HG02870 (cell line): ENCODE measurements around the gene TRRAP.

Experiments used
- ATAC-seq: cut with Tn5 transposase; IDR thresholded peaks from one replicate; pipeline ENCODE4 v1.9.1; 2021; ENCODE audit warnings: mild to moderate bottlenecking, moderate library complexity; ENCODE audit not compliant: unreplicated experiment

Gene TRRAP

DNA sequence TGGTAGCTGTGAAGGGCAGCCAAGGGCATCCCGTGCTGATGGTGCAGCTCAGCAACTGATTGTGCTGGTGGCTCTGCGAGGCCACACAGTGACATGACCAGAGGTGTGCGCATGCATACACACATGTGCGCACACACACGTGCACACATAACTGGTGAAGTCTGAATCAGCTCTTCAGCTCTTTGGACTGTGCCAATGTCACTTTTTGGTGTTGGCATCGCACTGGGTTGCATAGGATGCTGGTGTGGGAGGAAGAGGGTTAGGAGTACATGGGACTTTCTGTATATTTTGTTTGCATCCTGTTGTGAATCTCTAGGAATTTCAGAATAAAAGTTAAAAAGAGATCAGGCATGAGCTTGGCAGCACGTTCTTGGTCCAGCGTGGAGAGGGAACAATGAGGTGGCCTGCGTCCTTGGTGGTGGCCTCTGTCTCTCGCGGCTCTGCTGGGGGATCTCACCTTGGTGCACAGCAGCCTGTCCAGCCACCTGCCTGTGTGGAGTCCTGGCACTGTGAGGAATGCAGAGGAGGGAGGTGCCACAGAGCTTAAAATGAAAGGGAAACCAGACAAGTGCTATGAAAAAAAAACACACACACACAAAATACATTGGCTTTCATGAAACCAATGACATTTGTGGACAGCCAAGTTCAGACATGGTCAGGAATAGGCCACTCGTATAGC lies 124.0 kb downstream of the TRRAP start:
- ATAC-seq: no peak

DNA sequence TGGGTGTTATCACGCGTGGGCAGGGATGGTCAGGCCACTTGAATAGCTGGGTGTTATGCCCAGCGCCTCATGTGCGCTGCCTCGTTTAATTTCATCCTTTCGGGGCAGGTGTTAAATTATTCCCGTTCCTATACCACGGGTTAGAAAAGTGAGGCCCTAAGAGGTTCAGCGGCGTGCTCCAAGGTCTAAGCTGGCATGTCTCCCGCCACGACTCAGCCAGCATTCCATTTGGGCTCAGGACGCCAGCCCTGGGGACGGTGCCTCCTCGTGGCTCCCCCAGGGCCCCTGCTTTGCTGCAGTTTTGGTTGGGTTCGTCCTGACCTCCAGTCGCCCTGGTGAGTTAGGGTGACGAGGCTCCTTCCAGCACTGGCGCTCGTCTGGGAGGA lies 124.5 kb downstream of the TRRAP start:
- ATAC-seq: no peak

DNA sequence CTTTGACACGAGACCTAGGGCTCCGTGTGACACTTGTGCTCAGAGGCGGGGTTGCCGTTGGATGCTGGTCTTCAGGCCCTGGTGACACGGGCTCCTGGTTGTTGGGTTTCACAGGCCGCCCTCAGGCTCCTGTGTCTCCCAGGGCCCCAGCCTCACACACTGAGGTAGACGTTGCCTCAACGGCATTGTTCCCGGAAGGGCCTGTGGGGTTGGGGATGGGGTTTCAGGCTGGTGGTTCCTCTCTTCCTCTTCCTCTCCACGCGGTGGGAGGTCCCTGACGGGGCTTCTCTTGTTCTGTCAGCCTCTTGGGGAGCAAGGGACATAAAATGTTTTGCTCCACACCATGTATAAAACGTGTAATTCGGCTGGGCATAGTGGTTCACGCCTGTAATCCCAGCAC lies 125.1 kb downstream of the TRRAP start:
- no peak for ATAC-seq

DNA sequence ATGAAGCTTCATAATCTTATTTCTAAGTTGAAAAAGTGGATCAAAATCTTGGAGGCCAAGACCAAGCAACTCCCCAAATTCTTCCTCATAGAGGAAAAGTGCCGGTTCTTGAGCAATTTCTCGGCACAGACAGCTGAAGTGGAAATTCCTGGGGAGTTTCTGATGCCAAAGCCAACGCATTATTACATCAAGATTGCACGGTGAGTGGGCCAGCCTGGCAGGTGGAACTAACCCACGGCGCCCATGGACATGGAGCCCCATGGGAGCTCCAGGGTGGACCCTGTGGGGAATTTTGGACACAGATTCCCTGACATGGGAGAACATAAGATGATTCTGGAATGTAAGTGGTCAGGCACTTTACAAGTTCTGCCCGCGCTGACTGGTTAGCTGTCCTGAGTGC lies 125.9 kb downstream of the TRRAP start:
- ATAC-seq: no peak

DNA sequence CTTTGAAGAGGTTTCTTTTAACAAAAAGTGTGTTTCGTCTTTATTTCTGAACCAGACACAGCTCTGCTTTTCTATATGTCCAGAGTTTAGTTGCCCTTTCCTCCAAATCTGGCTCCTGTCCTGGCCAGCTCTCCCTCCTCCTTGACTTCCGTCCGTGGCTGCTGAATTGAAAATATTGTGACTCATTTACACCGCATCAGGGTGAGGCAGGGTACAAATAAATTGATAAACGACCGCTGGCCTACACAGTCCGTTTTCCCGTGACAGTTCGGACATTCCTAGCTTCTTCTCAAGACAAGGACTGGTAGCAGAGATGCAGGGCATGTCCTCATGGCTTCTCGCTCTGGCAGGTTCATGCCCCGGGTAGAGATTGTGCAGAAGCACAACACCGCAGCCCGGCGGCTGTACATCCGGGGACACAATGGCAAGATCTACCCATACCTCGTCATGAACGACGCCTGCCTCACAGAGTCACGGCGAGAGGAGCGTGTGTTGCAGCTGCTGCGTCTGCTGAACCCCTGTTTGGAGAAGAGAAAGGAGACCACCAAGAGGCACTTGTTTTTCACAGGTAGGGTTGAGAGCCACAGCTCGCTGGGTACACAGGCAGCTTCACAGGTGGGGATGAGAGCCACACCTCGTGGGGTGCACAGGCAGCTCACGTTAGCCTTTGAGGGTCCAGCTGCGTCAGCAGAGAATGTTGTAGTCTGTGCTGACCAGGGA lies 126.6 kb downstream of the TRRAP start:
- ATAC-seq: no peak

DNA sequence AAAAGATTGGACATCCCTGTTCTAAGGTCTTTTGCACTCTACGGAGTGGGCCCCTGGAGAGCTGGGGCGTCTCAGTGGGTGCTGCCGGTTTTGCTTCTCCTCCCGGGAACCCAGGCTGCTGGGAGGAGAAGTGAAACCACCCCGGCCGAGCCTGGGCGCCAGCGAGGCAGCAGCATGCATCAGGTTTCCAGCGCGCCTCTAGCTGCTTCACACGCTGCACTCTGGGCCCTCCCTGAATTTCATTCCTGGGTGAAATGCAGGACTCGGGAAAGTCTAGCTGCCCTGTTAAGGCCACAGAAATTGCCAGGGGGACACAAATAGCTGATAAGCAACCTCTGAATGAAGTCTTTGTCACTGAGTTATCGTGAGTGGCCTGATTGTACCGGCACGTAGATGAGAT lies 127.4 kb downstream of the TRRAP start:
- ATAC-seq: no peak

DNA sequence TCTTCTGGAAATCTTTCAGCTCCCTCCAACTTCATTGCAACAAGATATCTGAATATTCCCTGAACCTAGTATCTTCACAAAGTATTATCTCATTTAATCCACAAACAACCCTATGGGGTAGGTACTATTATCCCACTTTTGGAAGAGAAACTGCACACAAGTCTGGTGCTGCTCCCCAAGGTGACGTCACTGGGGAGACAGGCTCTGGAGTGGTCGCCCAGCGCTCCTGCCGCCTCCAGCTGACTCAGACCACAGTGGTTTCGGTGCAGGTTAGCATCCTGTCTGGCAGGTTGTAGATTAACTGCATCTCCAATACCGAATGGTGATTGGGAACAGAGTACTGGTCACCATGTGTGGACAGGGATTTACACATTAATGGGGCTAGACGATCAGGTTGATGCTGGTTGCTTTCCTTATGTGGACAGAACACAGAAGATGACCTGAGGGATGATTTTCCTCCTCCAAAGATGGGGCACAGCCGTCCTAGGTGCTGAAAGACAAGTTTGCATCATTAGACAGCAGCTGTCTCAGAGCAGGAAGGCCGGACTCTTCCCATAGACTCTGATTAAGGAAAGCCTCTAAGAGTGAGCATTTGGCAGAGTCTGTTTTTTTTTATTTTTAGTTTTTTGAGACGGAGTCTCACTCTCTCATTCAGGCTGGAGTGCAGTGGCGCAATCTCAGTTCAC lies 128.6 kb downstream of the TRRAP start:
- no peak for ATAC-seq

DNA sequence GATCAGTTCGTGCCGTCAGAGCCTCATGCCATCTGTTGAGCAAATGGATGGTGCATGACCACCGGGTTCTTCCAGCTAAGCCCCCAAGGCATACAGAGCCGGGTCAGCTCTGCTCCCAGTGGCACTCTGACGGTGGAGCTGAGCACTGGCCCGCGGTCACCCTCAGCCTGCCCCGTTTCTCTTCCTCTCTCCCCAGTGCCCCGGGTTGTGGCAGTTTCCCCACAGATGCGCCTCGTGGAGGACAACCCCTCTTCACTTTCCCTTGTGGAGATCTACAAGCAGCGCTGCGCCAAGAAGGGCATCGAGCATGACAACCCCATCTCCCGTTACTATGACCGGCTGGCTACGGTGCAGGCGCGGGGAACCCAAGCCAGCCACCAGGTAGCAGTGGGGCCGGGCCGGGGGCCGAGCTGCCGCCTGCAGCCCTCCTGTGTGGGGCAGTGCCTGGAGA lies 129.9 kb downstream of the TRRAP start:
- ATAC-seq: no peak

DNA sequence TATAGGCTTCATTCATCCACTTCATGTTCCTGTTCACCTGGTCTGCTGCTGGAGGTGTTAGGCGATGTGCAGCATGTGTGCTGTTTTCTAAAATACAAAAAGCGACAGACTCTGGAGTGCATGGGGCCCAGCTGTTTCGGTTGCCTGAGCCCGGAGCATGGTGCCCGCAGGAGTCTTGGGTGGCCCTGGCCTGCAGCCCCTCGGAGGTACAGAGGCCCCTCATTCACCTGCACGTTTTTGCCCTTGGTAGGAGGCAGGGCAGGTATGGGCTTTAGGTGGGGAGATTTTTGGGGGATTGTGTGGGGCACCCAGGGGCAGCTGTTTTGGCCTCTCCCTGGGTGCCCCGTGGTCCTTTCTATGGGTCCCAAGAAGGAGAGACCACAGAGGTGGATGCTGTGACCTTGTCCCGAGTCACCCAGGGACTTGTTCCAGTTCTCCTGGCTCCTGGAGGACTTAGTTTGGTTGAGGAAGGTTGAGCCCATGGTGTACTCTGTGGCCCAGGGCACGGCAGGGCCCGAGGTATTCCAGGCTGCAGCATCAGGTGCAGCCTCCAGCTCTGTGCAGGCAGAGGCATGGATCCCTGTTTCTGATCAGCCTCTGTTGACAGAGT lies 130.7 kb downstream of the TRRAP start:
- ATAC-seq: no peak

DNA sequence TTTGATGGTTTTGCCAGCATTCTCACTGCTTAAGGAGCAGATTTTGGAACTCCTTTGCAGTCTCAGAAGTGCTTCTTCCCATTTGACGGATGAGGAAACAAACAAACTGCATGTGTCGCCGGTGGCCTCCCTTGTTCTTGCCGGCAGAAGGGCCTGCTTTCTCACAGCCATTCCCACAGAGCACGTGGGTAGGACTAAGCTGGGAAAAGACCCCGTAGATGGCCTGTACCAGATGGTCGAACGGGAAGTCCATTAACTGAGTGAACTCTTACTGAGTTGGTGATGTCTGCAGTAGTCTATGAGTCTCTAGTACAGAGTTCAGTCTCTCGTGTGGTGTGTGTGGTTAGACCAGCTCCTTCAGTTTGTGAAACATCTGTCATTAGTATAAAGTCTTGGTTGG lies 131.9 kb downstream of the TRRAP start:
- ATAC-seq: no peak

DNA sequence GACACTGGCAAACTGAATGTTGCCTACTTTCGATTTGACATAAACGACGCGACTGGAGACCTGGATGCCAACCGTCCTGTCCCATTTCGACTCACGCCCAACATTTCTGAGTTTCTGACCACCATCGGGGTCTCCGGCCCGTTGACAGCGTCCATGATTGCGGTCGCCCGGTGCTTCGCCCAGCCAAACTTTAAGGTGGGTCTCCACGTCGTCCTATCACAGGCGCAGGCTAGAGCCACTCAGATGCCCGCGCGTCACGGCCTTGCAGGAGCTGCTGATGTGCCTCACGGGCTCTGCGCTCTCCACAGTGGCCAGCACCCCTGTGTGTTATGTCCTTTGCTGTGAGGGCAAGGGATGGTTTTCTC lies 133.0 kb downstream of the TRRAP start:
- ATAC-seq: no peak

DNA sequence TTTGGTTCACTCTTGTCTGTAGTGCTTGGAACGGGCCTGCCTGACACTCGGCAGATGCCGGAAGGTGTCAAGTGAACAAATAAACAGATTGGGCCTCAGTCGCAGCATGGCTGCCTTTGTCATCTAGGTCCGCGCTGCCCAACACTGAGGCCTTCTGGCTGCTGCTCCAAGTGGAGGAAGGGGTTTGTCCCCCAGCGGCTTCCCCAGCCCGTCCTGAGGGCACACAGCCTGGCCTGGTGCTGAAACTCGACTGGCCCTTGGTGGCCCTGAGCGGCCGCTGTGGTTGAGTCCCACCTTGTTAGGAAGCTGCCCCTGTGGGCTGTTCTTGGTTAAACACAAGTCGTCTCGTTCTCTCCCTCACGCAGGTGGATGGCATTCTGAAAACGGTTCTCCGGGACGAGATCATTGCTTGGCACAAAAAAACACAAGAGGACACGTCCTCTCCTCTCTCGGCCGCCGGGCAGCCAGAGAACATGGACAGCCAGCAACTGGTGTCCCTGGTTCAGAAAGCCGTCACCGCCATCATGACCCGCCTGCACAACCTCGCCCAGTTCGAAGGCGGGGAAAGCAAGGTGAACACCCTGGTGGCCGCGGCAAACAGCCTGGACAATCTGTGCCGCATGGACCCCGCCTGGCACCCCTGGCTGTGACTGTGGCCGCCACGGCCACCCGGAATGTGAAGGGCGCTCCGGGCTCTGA lies 133.5 kb downstream of the TRRAP start:
- no peak for ATAC-seq

DNA sequence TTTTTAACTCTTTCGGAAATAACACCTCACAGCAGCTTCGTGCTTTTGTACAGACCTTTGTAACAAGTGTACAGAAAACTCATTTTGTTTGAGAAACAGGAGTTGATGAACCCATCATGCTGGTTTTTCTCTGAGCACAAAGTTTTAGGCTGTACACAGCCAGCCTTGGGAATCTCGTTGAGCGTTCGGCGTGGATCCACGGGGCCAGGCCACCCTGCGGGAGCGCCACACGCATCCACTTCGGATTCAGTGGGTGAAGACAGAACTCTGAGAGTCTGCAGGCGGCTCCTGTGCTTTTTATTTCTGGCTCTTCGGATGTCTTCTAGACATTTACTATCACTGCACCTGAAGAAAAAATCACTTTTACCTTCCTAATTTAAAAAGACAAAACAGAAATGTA lies 134.4 kb downstream of the TRRAP start:
- ATAC-seq: no peak

DNA sequence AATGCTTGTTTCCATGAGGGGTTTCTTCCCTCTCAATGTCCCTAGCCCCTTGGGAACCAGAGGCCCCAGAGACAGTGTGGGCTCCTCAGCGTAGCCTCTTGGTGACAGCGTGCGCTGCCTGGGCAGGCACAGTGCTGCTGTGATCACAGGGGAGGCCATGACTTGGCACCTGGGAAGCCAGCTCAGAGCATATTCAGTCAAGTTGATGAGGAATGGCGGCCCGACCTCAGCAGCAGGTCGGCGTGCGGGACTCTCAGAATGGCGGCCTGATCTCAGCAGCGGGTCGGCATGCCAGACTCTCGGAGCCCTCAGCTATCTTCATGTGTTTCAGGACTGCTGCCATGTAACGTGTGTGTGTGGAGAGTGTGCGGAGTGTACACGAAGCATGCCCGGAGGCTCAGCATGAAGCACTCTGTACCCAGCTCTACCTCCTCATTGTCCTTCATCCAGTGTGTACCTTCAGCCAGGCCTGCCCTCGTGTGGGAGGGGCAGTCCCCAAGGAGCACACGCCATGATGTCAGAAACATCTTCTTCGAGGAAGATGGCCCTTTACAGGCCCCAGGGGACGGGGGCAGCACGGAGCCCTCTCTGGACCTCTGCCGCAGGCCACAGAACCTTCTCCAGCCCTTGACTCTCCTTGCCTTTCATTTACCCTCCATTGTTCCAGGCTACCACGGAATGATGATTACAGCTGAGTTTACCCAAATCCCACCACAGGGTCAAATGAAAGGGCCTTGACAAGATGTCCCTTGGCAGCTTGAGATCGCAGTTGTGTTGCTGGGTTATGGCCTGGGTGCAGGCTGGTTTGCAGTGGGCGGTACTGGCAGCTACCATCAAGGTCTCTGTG lies 135.2 kb downstream of the TRRAP start:
- no peak for ATAC-seq

DNA sequence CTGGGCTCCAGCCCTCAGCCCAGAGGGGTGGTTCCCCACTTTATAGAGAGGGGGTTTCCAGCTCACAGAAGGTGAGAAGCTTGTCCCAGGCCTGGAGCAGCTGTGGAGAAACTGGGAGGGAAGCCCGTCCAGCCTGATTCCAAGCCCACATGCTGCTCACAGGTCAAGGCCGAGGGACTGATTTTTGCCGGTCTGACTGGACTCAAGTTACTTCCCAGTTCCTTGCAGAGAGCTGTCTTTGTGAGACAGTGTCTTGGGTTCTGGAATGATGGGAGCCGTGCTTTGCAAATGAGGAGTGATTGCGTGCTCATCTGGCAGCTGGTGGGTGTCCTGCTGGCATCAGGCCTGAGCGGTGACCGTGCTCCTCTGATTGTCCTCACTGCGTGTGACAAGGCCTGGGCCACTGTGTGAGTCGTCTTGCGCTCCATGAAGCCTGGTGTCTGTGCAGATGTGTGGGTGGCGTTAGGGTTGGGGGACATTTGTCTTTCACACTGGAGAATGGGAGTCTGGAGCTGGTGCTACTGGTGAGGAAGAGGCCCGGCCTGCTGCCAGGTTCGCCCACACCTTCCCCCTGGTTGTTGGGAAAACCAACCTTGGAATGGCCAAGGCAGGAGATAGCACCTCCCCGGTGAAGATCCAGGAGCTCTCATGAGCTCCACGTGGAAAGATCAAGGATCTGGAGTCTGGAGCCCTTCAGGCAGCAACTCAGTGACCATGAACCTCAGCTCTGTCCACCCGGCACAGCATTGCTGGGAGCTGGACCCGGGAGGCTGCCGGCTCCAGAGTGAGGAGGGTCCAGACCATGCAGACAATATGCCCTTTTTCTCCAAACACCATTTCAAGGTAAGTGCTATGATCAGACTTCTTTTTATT lies 136.0 kb downstream of the TRRAP start:
- no peak for ATAC-seq

DNA sequence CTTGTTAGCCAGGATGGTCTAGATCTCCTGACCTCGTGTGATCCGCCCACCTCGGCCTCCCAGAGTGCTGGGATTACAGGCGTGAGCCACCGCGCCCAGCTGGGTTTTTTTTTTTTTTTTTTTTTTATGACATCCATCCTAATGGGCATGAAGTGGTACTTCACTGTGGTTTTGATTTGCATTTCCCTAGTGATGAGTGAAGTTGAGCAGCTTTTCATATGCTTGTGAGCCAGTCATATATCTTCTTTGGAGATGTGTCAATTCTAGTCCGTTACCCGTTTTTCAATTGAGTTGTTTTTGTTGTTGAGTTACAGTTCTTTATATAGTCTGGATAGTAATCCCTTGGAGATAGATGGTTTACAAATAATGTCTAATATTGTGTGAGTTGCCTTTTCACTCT lies 137.9 kb downstream of the TRRAP start:
- no peak for ATAC-seq

DNA sequence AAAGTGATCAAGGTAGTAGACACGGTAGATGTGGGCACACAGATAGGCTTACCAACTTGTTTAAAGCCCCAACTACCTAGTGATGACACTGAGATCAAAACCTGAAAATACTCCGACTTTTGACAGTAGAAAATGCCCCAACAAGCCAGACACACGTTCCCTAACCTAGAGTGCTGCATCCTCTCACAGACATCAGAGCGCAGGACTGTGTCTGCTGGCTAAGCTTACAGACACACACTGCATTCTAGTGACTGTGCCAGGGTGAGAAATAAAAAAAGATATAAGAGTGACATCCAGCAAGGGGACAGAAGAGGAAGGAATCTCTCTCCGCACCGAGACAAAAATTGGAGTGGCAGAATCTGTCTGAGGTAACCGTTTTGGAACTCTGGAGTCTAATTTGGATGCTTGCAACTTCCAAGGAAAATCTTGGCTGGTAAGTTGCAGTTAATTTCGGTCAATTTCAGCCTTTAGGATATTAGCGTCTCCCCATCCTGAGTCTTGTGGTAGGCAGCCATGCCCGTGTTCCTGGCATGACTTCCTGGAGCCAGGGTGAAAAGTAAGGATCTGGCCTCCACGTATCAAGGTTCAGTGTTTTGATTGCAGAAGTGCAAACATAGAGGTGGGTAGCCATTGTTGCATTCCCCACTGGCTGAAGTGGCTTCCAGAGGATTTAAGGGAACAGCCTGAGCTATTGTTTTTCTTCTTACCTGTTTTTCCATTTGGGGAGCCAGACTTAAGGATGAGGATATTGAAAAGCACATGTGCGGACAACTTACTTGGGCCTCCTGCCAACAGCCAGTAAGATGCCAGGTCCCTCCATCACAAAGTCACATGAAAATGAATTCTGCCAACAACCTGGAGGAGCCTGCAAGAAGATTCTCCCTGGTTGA lies 141.4 kb downstream of the TRRAP start:
- ATAC-seq: no peak

DNA sequence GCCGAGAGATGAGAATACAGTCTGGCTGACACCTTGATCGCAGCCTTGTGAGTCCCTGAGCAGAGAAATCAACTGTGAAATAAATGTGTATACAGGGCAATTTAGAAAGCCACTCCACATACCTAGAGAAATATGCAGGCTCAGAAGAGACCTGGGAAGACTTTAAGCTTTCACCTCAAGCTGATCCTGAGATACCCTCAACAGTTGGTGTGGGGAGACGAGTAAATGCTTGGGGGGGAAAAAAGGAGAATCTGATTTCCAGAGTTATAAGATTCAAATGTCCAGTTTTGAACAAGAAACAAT lies 142.0 kb downstream of the TRRAP start:
- no peak for ATAC-seq
